ENCODE results near the gene SIX2.

Gene SIX2

GRCh38 chr2:44970846-44971450, 38.3 kb downstream of the SIX2 start:
- no peak for DNase-seq (ENCODE audit: insufficient read length, low spot score)
- no peak for FAIRE-seq

GRCh38 chr2:44969936-44970335, 39.3 kb downstream of the SIX2 start:
- no peak for FAIRE-seq
- DNase-seq (ENCODE audit: insufficient read length, low spot score), result no peak

GRCh38 chr2:44967727-44968432, 41.4 kb downstream of the SIX2 start:
- no peak for FAIRE-seq
- no peak for DNase-seq (ENCODE audit: insufficient read length, low spot score)

DNA sequence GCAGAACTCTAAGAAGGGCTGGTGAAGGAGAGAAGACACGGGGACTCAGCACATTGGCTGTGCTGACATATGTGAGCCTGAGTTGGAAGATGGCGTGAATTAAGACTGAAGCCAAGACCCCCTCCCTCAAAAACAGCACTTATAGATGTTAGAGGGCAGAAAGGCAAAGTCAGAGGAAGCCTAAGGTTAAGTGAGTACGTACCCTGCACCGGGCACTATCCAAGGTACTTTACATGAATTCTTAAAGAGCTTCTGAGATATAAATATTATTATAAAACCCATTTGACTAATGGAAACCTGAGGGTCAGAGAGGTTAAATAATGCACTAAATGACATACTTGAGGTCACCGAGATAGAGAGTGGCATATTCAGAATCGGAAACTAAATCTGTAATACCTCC, 42.2 kb downstream of the SIX2 start:
- FAIRE-seq (no peak), DNase-seq (ENCODE audit: insufficient read length, low spot score) (no peak)

DNA sequence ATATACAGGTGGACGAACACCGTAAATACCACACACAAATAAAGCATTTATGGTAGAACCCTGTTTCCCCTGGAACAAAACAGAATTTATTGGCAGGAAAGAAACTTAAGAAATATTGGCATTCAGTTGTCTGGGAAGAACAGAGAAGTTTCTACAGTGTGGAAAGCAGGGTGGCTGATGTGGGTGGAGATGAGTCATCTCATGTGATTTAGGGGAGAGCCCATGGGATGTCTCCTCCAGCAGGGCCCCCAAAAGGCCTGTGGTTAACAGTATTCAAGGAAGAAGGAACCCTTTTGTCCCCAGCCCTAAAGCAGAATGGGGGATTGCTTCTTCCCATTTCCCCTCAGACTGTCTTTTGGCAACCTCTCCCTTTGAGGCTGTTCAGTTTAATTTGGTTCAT, 43.6 kb downstream of the SIX2 start:
- DNase-seq (ENCODE audit: insufficient read length, low spot score) (no peak), FAIRE-seq (no peak)

DNA sequence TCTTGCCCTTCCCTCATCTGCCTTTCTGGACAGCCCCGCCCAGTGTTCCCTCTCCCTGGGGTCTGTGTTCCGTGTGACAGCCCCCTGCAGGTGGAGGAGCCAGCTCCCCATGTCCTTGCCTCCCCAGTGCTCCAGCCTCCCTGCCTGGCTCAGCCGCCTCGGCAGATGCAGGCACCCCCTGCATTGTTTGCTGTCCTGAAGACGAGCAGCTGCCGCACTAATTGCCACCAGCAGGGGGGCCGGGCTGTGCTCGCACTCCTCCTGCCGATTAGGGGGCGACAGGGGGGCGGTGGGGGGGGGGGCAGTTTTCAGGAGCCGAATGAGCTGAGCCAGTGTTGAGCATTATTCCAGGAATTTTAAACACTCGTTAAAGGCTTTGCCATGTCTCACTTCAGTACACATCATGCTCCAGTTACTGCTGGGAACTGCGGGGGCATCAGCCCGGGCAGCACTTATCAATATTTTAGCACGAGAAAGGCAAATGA, 44.5 kb downstream of the SIX2 start:
- DNase-seq (ENCODE audit: insufficient read length, low spot score), result no peak
- no peak for FAIRE-seq

DNA sequence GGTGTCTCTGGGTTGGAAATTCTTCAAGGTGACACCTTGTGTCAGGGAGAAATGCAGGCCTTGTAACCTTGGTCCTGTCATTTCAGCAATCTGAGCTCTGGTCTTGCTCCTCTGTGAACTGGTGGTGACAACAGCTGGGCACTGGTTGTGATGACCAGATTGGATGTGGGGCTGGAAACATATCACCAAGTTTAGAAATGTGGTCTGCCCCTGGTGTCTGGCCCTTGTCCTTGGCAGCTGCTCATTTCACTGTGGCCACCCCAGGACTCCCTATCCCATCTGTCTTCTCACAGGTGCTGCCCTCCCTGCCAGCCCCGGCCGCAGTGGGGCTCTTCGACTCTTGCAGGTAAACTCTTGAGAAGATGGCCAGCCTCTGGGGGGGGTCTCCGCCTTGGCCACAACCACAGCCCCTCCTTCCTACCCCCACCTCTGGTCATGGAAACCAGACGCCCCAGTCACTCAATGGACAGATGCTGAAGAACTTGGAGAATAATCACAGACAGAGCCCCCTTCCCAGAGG, 47.0 kb downstream of the SIX2 start:
- no peak for DNase-seq (ENCODE audit: insufficient read length, low spot score)
- FAIRE-seq, result no peak

DNA sequence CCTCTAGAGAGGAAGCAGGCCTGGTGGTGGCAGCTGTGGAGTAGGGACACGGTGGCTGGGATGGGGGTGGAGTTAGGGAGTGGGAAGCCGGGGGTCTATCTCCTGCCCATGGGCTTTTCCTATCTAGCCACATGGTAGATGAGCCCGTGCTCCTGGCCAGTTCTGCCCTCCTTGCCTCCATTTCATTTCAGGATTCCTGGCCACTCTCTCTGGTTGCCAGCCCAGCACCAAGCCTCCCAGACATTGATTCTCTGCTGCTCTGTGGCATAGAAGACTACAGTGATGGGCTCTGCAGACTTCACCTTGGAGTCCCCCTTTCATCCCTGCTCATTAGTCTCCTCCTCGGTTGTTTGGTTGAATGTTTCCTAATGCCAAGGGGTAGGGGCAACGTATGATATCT, 48.4 kb downstream of the SIX2 start:
- no peak for DNase-seq (ENCODE audit: insufficient read length, low spot score)
- no peak for FAIRE-seq

GRCh38 chr2:44959855-44960254, 49.4 kb downstream of the SIX2 start:
- DNase-seq (ENCODE audit: insufficient read length, low spot score) (no peak), FAIRE-seq (no peak)

DNA sequence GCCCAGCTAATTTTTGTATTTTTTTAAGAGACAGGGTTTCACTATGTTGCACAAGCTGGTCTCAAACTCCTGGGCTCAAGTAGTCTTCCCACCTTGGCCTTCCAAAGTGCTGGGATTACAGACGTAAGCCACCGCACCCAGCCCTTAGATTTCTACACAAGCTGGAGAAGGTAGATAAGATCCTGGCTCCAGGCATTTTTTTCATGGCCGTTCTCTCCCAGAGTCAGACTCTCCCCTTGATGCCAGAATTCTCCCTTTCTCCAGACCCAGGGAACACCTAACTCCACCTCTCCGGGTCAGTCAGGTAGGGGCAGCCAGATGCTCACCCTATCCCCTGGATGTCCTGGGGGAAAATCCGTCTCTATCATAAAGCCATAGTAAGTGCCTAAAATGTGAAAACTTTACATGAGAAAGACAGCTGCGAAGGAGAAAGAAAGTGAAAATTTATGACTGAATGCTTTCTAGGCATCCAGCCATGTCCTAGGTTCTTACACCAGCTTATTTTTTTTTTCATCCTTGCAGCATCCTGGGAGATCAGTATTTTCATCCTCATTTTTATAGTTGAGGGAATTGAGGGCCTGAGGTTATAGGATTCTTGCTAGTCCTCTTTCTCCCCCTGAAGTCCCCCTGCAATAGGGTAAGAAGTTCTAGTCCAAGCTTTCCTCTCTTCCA, 51.5 kb downstream of the SIX2 start:
- FAIRE-seq (no peak), DNase-seq (ENCODE audit: insufficient read length, low spot score) (no peak)

- no peak for FAIRE-seq
Measured at GRCh38 chr2:44956843-44957242, 52.4 kb downstream of the SIX2 start.

GRCh38 chr2:44955593-44956392, 53.5 kb downstream of the SIX2 start:
- FAIRE-seq, result peak; percentile 66
- peak; percentile 82 for DNase-seq (ENCODE audit: insufficient read length, low spot score)

More at GRCh38 chr2:44956843-44957242, 52.4 kb downstream of the SIX2 start:
- DNase-seq (ENCODE audit: insufficient read length, low spot score), result no peak

All from GM19239 (cell line).